Endothelial cell of umbilical vein (primary cell): Measurements from ENCODE around the gene C11orf58.

ENCODE experiments used
- JUN ChIP-seq: IDR thresholded peaks from 2 replicates; pipeline ENCODE4 v1.6.1; 2011; ENCODE audit warnings: borderline replicate concordance, low read depth; ENCODE audit not compliant: insufficient read length, insufficient read depth
- MYC ChIP-seq: IDR thresholded peaks from one replicate; pipeline ENCODE4 v1.6.1; 2011; ENCODE audit warnings: mild to moderate bottlenecking, low read depth, low read length
- POLR2AphosphoS5 ChIP-seq: IDR thresholded peaks from 2 replicates; pipeline ENCODE4 v1.6.1; 2012; ENCODE audit warnings: low read depth, mild to moderate bottlenecking, control low read depth, low read length, moderate library complexity; ENCODE audit not compliant: insufficient read depth
- TF ChIP-seq, protein P1 (sequence below), 2 donors: IDR thresholded peaks; 1 replicate in 1 of 2; 2 replicates in 1 of 2; pipeline ENCODE4 v1.5.1; 2011; ENCODE audit warnings: low read length in 2 of 2, mild to moderate bottlenecking in 2 of 2, moderate library complexity in 2 of 2, control low read depth in 1 of 2, inconsistent platforms in 1 of 2, low read depth in 1 of 2; ENCODE audit not compliant: insufficient read depth in 1 of 2; ENCODE audit errors: extremely low read depth in 1 of 2

DNA sequence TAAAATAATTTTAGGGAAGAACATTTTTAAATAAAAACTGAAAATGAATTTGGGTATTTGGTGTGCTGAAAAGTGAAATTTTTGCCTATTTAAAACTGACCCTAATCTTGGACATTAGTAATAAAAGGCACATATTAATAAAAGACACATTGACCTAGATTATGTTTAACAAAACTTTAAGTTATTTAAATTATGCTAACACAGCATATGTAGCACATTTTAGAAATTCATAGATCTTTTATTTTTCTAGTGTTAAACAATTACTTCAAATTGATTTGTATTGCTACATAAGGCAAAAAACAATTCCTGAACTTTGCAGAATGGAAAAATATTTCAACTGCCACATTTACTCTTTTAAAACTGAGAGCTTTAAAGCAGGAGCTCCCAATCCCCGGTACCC is 10.6 kb downstream of the C11orf58 start:
- no peak for TF ChIP-seq MYC
- TF ChIP-seq, protein P1, sequence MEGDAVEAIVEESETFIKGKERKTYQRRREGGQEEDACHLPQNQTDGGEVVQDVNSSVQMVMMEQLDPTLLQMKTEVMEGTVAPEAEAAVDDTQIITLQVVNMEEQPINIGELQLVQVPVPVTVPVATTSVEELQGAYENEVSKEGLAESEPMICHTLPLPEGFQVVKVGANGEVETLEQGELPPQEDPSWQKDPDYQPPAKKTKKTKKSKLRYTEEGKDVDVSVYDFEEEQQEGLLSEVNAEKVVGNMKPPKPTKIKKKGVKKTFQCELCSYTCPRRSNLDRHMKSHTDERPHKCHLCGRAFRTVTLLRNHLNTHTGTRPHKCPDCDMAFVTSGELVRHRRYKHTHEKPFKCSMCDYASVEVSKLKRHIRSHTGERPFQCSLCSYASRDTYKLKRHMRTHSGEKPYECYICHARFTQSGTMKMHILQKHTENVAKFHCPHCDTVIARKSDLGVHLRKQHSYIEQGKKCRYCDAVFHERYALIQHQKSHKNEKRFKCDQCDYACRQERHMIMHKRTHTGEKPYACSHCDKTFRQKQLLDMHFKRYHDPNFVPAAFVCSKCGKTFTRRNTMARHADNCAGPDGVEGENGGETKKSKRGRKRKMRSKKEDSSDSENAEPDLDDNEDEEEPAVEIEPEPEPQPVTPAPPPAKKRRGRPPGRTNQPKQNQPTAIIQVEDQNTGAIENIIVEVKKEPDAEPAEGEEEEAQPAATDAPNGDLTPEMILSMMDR (IDR thresholded peaks at IDR 0.05; ENCODE audit: extremely low read depth in 1 of 2, insufficient read depth in 1 of 2, low read depth in 1 of 2, low read length in 2 of 2) = no peak
- no peak for TF ChIP-seq POLR2AphosphoS5
- TF ChIP-seq JUN = no peak
